GM21786 (cell line): ENCODE results near the gene BARD1.
"Not testable (repeated sequence)": the region's sequence is repeated elsewhere in the genome, so short reads cannot be mapped to it uniquely, and the experiment has no call there.

Experiments
- ATAC-seq: cut with Tn5 transposase; IDR thresholded peaks from one replicate; pipeline ENCODE4 v1.9.1; 2021; ENCODE audit not compliant: unreplicated experiment

BARD1 gene

GRCh38 chr2:214808981-214809750 lies at the start of gene BARD1:
TSS of gene BARD1 (minus strand) at chr2:214809683. CDS start at chr2:214809569, 114 bp downstream.
- peak; percentile 26 for ATAC-seq

DNA sequence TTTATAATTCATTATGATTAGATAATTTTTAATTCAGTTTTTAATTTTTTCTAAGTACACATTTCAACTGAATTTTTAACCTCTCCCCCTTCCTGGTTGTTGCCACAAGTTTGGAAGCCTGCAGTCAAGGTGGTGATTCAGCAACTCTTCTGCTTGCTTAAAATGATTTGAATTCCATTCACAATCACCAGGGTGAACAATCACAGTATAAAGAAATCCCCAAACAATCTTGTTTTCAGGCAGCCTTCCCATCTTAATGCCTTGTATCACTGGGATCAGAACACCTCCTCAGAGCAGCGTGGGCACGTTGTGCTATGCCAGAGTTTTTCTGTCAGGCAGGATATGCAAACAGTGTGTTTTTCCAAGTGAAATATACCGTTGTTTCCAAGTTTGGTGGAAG lies 46.7 kb upstream of the BARD1 start:
- no peak for ATAC-seq

GRCh38 chr2:214853906-214854305 lies 44.4 kb upstream of the BARD1 start:
- ATAC-seq, result no peak

DNA sequence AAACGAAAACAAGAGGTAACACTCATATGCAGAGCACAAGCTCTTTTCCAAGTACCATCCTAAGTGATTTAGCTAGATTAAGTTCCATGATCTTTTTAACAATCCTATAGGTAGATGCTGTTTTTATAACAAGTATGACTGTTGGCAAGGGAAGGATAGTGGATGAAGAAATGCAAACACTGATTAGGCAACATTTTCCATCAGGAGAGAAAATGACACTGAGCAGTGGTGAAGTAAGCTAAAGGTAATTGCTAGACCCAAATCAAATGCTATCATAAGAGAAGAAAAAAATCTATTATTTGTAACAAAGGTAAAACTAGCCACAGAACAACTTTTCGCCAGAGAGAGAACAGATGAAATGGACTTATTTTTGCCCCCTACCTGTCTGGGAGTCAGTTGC lies 34.3 kb upstream of the BARD1 start:
- ATAC-seq, result no peak

GRCh38 chr2:214839464-214839863 lies 30.0 kb upstream of the BARD1 start:
- ATAC-seq, result peak; percentile 87

DNA sequence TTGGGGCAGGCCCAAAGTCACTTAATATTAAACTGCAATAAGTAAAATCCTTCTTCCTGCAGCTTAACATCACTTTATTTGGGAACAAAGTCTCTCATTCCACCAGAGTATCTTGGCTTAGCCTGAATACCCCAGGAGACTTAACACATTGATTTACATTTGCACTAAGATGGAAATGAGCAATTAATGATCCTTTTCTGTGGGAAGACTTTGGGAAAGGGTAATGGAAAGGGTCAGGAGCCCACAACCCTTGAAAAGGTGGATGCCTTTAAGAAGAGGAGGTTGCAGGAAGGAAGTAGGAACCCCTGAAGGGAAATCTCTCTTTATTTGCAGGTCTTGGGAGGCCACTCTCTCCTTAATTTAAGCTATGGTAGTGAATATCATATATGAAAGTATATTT lies 28.0 kb upstream of the BARD1 start:
- ATAC-seq, result no peak

GRCh38 chr2:214836568-214836967 lies 27.1 kb upstream of the BARD1 start:
- ATAC-seq, result no peak

- ATAC-seq, result peak; percentile 61
Observed at GRCh38 chr2:214830794-214831346, 21.4 kb upstream of the BARD1 start.

DNA sequence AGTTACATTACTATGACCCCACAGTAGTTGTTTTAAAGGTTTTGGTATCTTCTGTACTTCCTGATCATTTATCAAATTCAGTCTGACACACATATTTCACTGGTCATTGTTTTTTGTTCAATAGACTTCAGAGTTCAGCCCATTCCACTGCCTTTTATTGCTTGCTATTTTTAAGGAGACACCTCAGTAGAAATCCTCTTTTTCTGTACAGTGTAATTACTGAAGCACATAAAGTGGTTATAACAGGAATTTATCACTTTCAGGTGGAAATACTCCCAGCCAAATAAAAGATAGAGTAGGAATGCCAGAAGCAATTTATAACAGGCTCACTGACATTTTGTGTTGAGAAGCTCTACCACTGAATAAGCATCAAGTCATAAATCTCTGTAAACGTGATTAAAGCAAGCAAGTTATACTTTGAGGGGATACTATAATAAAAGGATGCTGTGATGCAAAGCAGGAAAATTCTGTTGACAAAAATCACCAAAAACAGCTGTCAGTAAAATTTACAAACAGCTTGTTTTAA lies 6.6 kb upstream of the BARD1 start:
- ATAC-seq, result no peak

- no peak for ATAC-seq
Observed at GRCh38 chr2:214810671-214811070, 1.2 kb upstream of the BARD1 start.

DNA sequence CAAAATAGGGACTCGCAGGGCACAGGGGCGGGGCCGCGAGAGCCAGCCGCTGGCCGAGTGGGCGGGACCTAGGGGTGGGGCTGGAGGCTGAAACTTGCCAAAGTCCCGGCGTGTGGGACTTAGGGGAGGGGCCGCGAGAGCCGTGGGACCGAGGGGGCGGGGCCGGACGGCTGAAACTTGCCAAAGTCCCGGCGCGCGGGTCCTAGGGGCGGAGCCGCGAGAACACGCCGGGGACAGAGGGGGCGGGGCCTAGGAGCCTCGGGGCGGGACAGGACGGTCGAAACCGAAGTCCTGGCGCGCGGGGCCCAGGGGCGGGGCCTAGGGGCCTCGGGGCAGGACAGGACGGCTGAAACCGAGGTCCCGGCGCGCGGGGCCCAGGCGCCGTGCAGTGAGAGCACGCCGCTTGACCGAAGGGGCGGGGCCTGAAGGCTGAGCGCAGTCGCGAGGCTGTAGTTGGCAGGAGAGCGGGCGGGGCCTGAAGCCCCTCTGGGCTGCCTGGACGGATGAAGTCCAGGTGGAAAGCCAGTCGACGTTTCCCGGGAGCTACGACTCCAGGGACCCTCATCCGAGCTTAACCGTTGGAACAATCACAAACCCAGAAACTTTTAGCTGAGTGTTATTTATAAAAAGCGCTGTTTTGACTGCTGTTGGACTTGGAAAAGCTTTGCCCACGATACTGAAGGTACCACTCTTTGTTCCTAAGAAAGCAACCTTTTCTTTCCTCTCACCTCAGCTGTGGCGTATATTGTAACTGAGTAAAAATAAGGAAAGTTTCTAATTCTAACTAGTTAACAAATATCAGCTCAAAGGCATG lies 475 bp upstream of the BARD1 start:
- ATAC-seq, result peak; percentile 80

DNA sequence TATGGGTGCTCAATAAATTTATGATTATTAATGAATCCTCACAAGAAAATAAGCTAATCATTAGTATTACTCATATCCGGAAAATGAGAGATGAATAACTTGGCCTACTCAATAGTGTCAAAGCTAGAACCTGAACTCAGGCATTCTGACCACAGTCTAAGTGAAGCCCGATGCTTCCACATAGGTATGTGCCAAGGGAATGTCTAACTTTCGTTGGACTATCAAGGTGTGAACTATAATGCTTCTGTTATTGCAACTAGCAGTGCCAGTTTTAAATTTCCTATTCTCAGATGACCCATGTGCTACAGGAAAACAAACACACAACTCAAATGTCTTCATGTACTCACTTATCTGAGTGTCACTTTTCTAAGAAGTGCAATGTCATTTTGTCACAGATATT lies 1.8 kb downstream of the BARD1 start:
- no peak for ATAC-seq

- ATAC-seq, result no peak
Observed at GRCh38 chr2:214801768-214802397, 7.6 kb downstream of the BARD1 start.

- no peak for ATAC-seq
Observed at GRCh38 chr2:214801068-214801467, 8.4 kb downstream of the BARD1 start.

GRCh38 chr2:214800180-214800579 lies 9.3 kb downstream of the BARD1 start:
- no peak for ATAC-seq

DNA sequence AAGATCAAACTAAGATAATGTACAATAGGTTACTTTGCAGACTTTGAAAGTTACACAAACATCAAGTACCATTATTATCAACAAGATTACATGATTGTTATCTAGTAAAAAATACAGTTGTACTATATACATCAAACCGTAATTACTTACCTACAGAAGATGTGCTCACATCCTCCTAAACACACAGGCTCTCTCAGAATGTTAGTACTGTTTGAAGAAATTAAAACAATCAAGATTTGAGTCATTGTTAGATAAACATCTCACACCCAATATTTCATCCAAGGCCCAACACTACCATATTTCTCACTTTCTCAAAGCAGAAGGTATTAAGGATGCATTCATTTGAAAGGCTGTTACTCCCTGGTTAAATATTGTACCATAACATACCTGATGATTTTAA lies 12.6 kb downstream of the BARD1 start:
- no peak for ATAC-seq

DNA sequence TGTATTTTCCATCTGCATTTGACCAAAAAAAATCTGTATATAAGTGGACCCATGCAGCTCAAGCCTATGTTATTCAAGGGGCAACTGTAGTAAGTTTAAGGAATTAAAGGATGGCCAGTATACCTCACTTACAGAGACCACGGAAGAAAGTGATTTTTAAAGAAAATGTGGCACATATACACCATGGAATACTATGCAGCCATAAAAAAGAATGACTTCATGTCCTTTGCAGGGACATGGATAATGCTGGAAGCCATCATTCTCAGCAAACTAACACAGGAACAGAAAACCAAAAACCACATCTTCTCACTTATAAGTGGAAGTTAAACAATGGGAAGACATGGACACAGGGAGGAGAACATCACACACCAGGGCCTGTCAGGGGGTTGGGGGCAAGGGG lies 26.3 kb downstream of the BARD1 start:
- ATAC-seq, result not testable (repeated sequence)

- no peak for ATAC-seq
Observed at GRCh38 chr2:214782671-214783070, 26.8 kb downstream of the BARD1 start.

DNA sequence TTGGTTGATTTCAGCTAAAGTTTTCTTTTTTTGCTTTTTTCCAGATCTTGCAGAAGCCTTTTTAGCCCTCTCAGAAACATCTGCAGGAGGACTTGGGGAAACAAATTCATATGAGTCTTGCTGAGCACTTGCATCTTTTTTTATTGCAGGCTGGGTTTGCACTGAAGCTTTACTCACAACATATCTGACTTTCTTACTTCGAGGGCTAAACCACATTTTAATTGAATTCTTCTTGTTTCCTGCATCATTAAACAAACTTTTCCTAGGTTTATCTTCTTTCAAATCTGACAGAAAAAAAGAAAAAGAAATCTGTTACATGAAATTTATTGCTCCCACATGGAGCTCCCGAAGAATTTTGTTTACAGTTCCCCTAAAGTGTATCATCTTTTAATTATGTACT lies 28.3 kb downstream of the BARD1 start:
- no peak for ATAC-seq

- ATAC-seq, result no peak
Observed at GRCh38 chr2:214775971-214776370, 33.5 kb downstream of the BARD1 start.

DNA sequence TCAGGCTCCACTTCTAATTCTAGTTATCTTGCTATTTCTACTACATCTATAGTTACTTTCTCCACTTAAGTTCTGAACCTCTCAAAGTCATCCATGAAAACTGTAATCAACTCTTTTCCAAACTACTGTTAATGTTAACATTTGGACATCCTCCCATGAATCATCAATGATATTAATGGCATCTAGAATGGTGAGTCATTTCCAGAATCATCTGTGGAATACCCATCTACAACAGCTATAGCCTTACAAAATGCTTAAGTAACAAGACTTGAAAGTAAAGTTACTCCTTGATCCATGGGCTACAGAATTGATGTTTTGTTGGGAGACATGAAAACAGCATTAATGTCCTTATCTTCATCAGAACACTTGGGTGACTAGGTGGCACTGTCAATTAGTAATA lies 35.4 kb downstream of the BARD1 start:
- no peak for ATAC-seq
